ENCODE results near the gene GDF7. TPM values are rescaled to one million over a fixed set of nuclear protein-coding genes. Genes with fewer than 3 reads are reported as not detected.

Gene GDF7
- total and polyA plus RNA-seq, 2 donors from 2014 or later: 1.8 to 12.5 TPM

- Histone ChIP-seq H3K27ac (ENCODE audit: low read depth in 2 of 2, low read length in 2 of 2) (no peak overlapping the region), H3K36me3 (ENCODE audit: control insufficient read depth in 2 of 3, insufficient read depth in 3 of 3, low read length in 3 of 3) (peaks cover 0 to 5% (median 0%) of the 10 kb centered on the region in 3 donors), H3K9ac (ENCODE audit: low read length in 3 of 3) (peak overlapping the region in 2 of 3 donors; percentile 31 to 94), H3K9me3 (ENCODE audit: control insufficient read depth in 2 of 3, insufficient read depth in 1 of 3, low read length in 3 of 3) (no peaks in the 10 kb centered on the region), H3K4me3 (ENCODE audit: low read length in 3 of 3) (peak overlapping the region in 2 of 3 donors; percentile 55 to 91), H3K27me3 (ENCODE audit: control insufficient read depth, insufficient read depth, low read length) (no peaks in the 10 kb centered on the region), H3K4me1 (ENCODE audit: control insufficient read depth in 2 of 3, insufficient read depth in 2 of 3, low read depth in 1 of 3, low read length in 3 of 3) (peaks cover 2 to 27% (median 23%) of the 10 kb centered on the region in 3 donors)
- intact Hi-C loops (cut with DNase I): no loop called here
- no peak for FAIRE-seq
- no peak for DNase-seq
- TF ChIP-seq CTCF (IDR thresholded peaks at IDR 0.05; ENCODE audit: borderline replicate concordance, extremely low read depth, insufficient read depth): no peak
Measured at GRCh38 chr2:20649976-20650375, 17.0 kb upstream of the GDF7 start.

- H3K9me3 ChIP-seq (ENCODE audit: control insufficient read depth in 2 of 3, insufficient read depth in 1 of 3, low read length in 3 of 3): no peaks in the 10 kb centered on the region
- no peak for FAIRE-seq
Measured at GRCh38 chr2:20650393-20650876, 16.5 kb upstream of the GDF7 start.

GRCh38 chr2:20650877-20651730 is 15.8 kb upstream of the GDF7 start, which contains the start of gene HS1BP3:
Gene HS1BP3, minus strand, starts transcription at chr2:20651098. Its CDS starts 35 bp downstream, at chr2:20651063.
- H3K4me1 ChIP-seq (ENCODE audit: control insufficient read depth in 2 of 3, insufficient read depth in 2 of 3, low read depth in 1 of 3, low read length in 3 of 3): peaks cover 2 to 27% (median 23%) of the 10 kb centered on the region in 3 donors
- H3K27me3 ChIP-seq (ENCODE audit: control insufficient read depth, insufficient read depth, low read length): no peaks in the 10 kb centered on the region
- no peaks in the 10 kb centered on the region for H3K36me3 ChIP-seq (ENCODE audit: control insufficient read depth in 2 of 3, insufficient read depth in 3 of 3, low read length in 3 of 3)
- peak within 1 kb of the TSS; percentile 64 to 91 (median 86) for H3K4me3 ChIP-seq (ENCODE audit: low read length in 3 of 3)
- TF ChIP-seq CTCF (IDR thresholded peaks at IDR 0.05; ENCODE audit: borderline replicate concordance, extremely low read depth, insufficient read depth): peak; percentile 92
- peak within 1 kb of the TSS; percentile 31 to 94 (median 73) for H3K9ac ChIP-seq (ENCODE audit: low read length in 3 of 3)
- no peaks in the 10 kb centered on the region for H3K9me3 ChIP-seq (ENCODE audit: control insufficient read depth in 2 of 3, insufficient read depth in 1 of 3, low read length in 3 of 3)
- no peak for FAIRE-seq
- DNase-seq: peak; percentile 86 to 96 (median 91)
- intact Hi-C loops (cut with DNase I): no loop called here
- peak within 1 kb of the TSS; percentile 82 to 84 for H3K27ac ChIP-seq (ENCODE audit: low read depth in 2 of 2, low read length in 2 of 2)

More at GRCh38 chr2:20650393-20650876, 16.5 kb upstream of the GDF7 start:
- peak overlapping the region; percentile 31 to 94 (median 57) for H3K9ac ChIP-seq (ENCODE audit: low read length in 3 of 3)
- H3K4me1 ChIP-seq (ENCODE audit: control insufficient read depth in 2 of 3, insufficient read depth in 2 of 3, low read depth in 1 of 3, low read length in 3 of 3): peaks cover 2 to 27% (median 23%) of the 10 kb centered on the region in 3 donors
- peak overlapping the region; percentile 50 to 91 (median 55) for H3K4me3 ChIP-seq (ENCODE audit: low read length in 3 of 3)
- peak in 2 of 5 donors; percentile 79 to 82 for DNase-seq
- no peak for TF ChIP-seq CTCF (IDR thresholded peaks at IDR 0.05; ENCODE audit: borderline replicate concordance, extremely low read depth, insufficient read depth)
- intact Hi-C loops (cut with DNase I): no loop called here
- H3K27ac ChIP-seq (ENCODE audit: low read depth in 2 of 2, low read length in 2 of 2): peak overlapping the region; percentile 82 to 84
- peaks cover 0 to under 1% (median 0%) of the 10 kb centered on the region in 3 donors for H3K36me3 ChIP-seq (ENCODE audit: control insufficient read depth in 2 of 3, insufficient read depth in 3 of 3, low read length in 3 of 3)
- no peaks in the 10 kb centered on the region for H3K27me3 ChIP-seq (ENCODE audit: control insufficient read depth, insufficient read depth, low read length)

Measured in kidney (tissue), 14 donors.